ENCODE results near the gene TESK1. TPM values are rescaled to one million over a fixed set of nuclear protein-coding genes. Genes with fewer than 3 reads are reported as not detected.

Gene TESK1
- total and polyA plus RNA-seq, 2 experiments from 2014 or later = 6.8 to 10.7 TPM

DNA sequence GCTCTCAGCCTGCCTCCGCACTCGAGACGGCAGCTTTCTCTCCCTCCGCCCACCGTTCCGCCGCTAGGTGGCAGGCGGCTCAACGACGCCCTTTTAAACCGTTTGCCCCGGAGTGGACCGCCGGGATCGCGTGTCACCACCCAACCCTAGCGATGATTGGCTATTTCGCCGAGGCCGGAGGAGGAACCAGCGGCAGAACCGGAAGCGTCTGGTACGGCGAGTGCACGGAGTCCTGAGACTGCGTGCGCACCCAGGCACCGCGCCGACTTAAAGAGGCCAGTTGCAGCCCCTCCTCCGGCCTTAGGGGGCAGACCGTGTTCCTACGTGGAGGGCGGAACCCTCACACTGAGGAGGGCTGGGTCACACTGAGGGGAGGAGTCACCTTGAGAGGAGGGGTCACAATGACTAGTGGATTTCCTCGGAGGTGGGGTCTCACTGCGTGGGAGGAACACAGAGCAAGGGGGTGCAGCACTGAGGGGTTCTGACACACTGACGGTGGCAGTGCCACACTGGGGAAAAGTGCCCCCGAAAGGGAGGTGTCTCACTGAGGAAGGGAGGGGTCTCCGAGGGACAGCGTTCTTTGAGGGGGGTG lies 980 bp upstream of the TESK1 start:
- Histone ChIP-seq H3K9me2 (ENCODE audit: insufficient read depth) (no peaks in the 10 kb centered on the region), H3K4me2 (peak overlapping the region; percentile 99), H3K79me2 (replicated peaks; ENCODE audit: insufficient read depth) (peaks cover 4% of the 10 kb centered on the region; the same call in 1 of the 2 replicates), H3K27me3 (ENCODE audit: insufficient read depth) (no peaks in the 10 kb centered on the region), H3K4me3 (peak overlapping the region; percentile 89), H3K27ac (ENCODE audit: low read depth) (peak overlapping the region; percentile 85), H3K4me1 (ENCODE audit: insufficient read depth) (peaks cover 18% of the 10 kb centered on the region), H3F3A (replicated peaks; ENCODE audit: low read depth) (peaks cover 13% of the 10 kb centered on the region; the same call in 1 of the 2 replicates), H4K20me1 (replicated peaks; ENCODE audit: insufficient read depth) (no peaks in the 10 kb centered on the region; the same call in 1 of the 2 replicates), H3K36me3 (ENCODE audit: insufficient read depth) (no peaks in the 10 kb centered on the region), H2AFZ (peak overlapping the region; percentile 97)
- Mint-ChIP-seq H3K27me3 (ENCODE audit: insufficient read depth, low read depth, poor library complexity) (peaks cover 8% of the 10 kb centered on the region), H3K9me3 (no peaks in the 10 kb centered on the region), H3K36me3 (ENCODE audit: low read depth) (peaks cover 10% of the 10 kb centered on the region), H3K27ac (peak overlapping the region; percentile 100), H3K4me1 (peaks cover 9% of the 10 kb centered on the region), H3K4me3 (peak overlapping the region; percentile 96)
- ATAC-seq = peak; percentile 88
- peak; percentile 100 for DNase-seq (ENCODE audit: low spot score)
- TF ChIP-seq, protein P1, sequence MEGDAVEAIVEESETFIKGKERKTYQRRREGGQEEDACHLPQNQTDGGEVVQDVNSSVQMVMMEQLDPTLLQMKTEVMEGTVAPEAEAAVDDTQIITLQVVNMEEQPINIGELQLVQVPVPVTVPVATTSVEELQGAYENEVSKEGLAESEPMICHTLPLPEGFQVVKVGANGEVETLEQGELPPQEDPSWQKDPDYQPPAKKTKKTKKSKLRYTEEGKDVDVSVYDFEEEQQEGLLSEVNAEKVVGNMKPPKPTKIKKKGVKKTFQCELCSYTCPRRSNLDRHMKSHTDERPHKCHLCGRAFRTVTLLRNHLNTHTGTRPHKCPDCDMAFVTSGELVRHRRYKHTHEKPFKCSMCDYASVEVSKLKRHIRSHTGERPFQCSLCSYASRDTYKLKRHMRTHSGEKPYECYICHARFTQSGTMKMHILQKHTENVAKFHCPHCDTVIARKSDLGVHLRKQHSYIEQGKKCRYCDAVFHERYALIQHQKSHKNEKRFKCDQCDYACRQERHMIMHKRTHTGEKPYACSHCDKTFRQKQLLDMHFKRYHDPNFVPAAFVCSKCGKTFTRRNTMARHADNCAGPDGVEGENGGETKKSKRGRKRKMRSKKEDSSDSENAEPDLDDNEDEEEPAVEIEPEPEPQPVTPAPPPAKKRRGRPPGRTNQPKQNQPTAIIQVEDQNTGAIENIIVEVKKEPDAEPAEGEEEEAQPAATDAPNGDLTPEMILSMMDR (conservative IDR thresholded peaks at IDR 0.05; ENCODE audit: low read depth in 2 of 2) = peak; percentile 81 to 89
- peak; percentile 82 for TF ChIP-seq POLR2AphosphoS5 (IDR thresholded peaks at IDR 0.05; ENCODE audit: low read depth)
- TF ChIP-seq, protein P2, sequence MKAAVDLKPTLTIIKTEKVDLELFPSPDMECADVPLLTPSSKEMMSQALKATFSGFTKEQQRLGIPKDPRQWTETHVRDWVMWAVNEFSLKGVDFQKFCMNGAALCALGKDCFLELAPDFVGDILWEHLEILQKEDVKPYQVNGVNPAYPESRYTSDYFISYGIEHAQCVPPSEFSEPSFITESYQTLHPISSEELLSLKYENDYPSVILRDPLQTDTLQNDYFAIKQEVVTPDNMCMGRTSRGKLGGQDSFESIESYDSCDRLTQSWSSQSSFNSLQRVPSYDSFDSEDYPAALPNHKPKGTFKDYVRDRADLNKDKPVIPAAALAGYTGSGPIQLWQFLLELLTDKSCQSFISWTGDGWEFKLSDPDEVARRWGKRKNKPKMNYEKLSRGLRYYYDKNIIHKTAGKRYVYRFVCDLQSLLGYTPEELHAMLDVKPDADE (IDR thresholded peaks at IDR 0.05) = peak; percentile 51; the same call in 1 of the 2 replicates
- TF ChIP-seq ZNF331 (CRISPR knock-in tag; IDR thresholded peaks at IDR 0.05; ENCODE audit: low read depth) = no peak
- TF ChIP-seq NANOG (IDR thresholded peaks at IDR 0.05; ENCODE audit: borderline replicate concordance) = no peak
- no peak for TF ChIP-seq ZNF114 (CRISPR knock-in tag; IDR thresholded peaks at IDR 0.05)
- TF ChIP-seq STAT1 (IDR thresholded peaks at IDR 0.05; ENCODE audit: unreplicated experiment) = no peak
- TF ChIP-seq EZH2 (IDR thresholded peaks at IDR 0.05; ENCODE audit: low read depth, unreplicated experiment) = no peak
- TF ChIP-seq, protein P3, sequence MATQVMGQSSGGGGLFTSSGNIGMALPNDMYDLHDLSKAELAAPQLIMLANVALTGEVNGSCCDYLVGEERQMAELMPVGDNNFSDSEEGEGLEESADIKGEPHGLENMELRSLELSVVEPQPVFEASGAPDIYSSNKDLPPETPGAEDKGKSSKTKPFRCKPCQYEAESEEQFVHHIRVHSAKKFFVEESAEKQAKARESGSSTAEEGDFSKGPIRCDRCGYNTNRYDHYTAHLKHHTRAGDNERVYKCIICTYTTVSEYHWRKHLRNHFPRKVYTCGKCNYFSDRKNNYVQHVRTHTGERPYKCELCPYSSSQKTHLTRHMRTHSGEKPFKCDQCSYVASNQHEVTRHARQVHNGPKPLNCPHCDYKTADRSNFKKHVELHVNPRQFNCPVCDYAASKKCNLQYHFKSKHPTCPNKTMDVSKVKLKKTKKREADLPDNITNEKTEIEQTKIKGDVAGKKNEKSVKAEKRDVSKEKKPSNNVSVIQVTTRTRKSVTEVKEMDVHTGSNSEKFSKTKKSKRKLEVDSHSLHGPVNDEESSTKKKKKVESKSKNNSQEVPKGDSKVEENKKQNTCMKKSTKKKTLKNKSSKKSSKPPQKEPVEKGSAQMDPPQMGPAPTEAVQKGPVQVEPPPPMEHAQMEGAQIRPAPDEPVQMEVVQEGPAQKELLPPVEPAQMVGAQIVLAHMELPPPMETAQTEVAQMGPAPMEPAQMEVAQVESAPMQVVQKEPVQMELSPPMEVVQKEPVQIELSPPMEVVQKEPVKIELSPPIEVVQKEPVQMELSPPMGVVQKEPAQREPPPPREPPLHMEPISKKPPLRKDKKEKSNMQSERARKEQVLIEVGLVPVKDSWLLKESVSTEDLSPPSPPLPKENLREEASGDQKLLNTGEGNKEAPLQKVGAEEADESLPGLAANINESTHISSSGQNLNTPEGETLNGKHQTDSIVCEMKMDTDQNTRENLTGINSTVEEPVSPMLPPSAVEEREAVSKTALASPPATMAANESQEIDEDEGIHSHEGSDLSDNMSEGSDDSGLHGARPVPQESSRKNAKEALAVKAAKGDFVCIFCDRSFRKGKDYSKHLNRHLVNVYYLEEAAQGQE (IDR thresholded peaks at IDR 0.05; ENCODE audit: unreplicated experiment) = no peak
- TF ChIP-seq JUNB (IDR thresholded peaks at IDR 0.05; ENCODE audit: unreplicated experiment) = no peak
- TF ChIP-seq EZH2phosphoT487 (IDR thresholded peaks at IDR 0.05; ENCODE audit: unreplicated experiment) = no peak
- TF ChIP-seq CREB1 (CRISPR knock-in tag; IDR thresholded peaks at IDR 0.05; ENCODE audit: low read depth) = peak; percentile 72
- TF ChIP-seq, protein P4, sequence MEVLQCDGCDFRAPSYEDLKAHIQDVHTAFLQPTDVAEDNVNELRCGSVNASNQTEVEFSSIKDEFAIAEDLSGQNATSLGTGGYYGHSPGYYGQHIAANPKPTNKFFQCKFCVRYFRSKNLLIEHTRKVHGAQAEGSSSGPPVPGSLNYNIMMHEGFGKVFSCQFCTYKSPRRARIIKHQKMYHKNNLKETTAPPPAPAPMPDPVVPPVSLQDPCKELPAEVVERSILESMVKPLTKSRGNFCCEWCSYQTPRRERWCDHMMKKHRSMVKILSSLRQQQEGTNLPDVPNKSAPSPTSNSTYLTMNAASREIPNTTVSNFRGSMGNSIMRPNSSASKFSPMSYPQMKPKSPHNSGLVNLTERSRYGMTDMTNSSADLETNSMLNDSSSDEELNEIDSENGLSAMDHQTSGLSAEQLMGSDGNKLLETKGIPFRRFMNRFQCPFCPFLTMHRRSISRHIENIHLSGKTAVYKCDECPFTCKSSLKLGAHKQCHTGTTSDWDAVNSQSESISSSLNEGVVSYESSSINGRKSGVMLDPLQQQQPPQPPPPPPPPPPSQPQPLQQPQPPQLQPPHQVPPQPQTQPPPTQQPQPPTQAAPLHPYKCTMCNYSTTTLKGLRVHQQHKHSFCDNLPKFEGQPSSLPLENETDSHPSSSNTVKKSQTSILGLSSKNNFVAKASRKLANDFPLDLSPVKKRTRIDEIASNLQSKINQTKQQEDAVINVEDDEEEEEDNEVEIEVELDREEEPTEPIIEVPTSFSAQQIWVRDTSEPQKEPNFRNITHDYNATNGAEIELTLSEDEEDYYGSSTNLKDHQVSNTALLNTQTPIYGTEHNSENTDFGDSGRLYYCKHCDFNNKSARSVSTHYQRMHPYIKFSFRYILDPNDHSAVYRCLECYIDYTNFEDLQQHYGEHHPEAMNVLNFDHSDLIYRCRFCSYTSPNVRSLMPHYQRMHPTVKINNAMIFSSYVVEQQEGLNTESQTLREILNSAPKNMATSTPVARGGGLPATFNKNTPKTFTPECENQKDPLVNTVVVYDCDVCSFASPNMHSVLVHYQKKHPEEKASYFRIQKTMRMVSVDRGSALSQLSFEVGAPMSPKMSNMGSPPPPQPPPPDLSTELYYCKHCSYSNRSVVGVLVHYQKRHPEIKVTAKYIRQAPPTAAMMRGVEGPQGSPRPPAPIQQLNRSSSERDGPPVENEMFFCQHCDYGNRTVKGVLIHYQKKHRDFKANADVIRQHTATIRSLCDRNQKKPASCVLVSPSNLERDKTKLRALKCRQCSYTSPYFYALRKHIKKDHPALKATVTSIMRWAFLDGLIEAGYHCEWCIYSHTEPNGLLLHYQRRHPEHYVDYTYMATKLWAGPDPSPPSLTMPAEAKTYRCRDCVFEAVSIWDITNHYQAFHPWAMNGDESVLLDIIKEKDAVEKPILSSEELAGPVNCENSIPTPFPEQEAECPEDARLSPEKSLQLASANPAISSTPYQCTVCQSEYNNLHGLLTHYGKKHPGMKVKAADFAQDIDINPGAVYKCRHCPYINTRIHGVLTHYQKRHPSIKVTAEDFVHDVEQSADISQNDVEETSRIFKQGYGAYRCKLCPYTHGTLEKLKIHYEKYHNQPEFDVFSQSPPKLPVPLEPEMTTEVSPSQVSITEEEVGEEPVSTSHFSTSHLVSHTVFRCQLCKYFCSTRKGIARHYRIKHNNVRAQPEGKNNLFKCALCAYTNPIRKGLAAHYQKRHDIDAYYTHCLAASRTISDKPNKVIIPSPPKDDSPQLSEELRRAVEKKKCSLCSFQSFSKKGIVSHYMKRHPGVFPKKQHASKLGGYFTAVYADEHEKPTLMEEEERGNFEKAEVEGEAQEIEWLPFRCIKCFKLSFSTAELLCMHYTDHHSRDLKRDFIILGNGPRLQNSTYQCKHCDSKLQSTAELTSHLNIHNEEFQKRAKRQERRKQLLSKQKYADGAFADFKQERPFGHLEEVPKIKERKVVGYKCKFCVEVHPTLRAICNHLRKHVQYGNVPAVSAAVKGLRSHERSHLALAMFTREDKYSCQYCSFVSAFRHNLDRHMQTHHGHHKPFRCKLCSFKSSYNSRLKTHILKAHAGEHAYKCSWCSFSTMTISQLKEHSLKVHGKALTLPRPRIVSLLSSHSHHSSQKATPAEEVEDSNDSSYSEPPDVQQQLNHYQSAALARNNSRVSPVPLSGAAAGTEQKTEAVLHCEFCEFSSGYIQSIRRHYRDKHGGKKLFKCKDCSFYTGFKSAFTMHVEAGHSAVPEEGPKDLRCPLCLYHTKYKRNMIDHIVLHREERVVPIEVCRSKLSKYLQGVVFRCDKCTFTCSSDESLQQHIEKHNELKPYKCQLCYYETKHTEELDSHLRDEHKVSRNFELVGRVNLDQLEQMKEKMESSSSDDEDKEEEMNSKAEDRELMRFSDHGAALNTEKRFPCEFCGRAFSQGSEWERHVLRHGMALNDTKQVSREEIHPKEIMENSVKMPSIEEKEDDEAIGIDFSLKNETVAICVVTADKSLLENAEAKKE (CRISPR knock-in tag; IDR thresholded peaks at IDR 0.05) = no peak
